ENCODE data around the gene MPP1. TPM values are rescaled to one million over a fixed set of nuclear protein-coding genes. Genes with fewer than 3 reads are reported as not detected.
"Not testable (repeated sequence)": the region's sequence is repeated elsewhere in the genome, so short reads cannot be mapped to it uniquely, and the experiment has no call there.

MPP1 gene
- total RNA-seq, 1 donor from 2014 or later: 13.3 TPM

DNA sequence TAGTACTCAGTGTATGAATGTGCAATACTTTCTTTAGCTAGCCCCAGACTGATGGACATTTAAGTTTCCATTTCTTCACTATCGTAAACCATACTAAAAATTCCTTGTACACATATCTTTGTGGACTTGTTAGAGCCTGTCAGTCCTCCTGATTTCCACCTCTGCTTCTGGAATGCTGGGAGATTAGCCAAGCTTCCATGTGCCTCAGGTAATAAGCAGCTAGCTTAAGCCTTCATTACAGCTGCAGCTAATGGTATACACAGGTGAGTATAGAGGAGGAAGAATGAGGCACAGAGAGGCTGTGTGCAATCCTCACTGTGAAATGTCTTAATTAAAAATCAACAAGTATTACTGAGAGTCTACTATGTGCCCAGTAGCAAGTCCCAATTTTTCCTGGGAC is 19.4 kb upstream of the MPP1 start:
- H3K27me3 Mint-ChIP-seq (ENCODE audit: low read depth): no peaks in the 10 kb centered on the region
- no peak for DNase-seq (ENCODE audit: low spot score)
- TF ChIP-seq, protein P1, sequence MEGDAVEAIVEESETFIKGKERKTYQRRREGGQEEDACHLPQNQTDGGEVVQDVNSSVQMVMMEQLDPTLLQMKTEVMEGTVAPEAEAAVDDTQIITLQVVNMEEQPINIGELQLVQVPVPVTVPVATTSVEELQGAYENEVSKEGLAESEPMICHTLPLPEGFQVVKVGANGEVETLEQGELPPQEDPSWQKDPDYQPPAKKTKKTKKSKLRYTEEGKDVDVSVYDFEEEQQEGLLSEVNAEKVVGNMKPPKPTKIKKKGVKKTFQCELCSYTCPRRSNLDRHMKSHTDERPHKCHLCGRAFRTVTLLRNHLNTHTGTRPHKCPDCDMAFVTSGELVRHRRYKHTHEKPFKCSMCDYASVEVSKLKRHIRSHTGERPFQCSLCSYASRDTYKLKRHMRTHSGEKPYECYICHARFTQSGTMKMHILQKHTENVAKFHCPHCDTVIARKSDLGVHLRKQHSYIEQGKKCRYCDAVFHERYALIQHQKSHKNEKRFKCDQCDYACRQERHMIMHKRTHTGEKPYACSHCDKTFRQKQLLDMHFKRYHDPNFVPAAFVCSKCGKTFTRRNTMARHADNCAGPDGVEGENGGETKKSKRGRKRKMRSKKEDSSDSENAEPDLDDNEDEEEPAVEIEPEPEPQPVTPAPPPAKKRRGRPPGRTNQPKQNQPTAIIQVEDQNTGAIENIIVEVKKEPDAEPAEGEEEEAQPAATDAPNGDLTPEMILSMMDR (IDR thresholded peaks at IDR 0.05): no peak
- H3K4me1 Mint-ChIP-seq (ENCODE audit: low read depth): no peaks in the 10 kb centered on the region
- H3K4me3 Mint-ChIP-seq (ENCODE audit: unreplicated experiment): no peak overlapping the region
- no peak overlapping the region for H3K27ac Mint-ChIP-seq (ENCODE audit: unreplicated experiment)
- peaks cover 2% of the 10 kb centered on the region for H3K36me3 Mint-ChIP-seq (ENCODE audit: low read depth)
- peaks cover 15% of the 10 kb centered on the region for H3K9me3 Mint-ChIP-seq (ENCODE audit: low read depth)

DNA sequence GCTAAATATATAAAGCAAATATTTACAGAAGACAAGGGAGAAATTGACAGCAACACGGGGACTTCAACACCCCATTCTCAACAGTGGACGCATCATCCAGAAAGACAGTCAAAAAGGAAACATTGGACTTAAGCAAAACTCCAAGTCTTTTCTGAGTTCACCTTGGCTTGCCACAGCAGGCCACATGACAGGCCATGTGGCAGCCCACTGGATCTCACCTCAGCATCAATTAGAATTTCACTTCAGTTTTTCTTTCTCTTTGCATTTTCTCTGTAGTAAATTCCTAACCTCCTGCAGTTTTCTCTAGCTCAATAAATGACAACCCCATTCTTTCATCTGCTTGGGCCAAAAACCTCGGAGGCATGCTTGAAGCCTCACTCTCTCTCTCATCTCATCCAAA is 16.7 kb upstream of the MPP1 start:
- TF ChIP-seq, protein P1 (IDR thresholded peaks at IDR 0.05): no peak
- DNase-seq (ENCODE audit: low spot score): no peak
- Mint-ChIP-seq H3K27me3 (ENCODE audit: low read depth) (no peaks in the 10 kb centered on the region), H3K36me3 (ENCODE audit: low read depth) (peaks cover 2% of the 10 kb centered on the region), H3K4me1 (ENCODE audit: low read depth) (no peaks in the 10 kb centered on the region), H3K27ac (ENCODE audit: unreplicated experiment) (no peak overlapping the region), H3K9me3 (ENCODE audit: low read depth) (peaks cover 9% of the 10 kb centered on the region), H3K4me3 (ENCODE audit: unreplicated experiment) (no peak overlapping the region)

DNA sequence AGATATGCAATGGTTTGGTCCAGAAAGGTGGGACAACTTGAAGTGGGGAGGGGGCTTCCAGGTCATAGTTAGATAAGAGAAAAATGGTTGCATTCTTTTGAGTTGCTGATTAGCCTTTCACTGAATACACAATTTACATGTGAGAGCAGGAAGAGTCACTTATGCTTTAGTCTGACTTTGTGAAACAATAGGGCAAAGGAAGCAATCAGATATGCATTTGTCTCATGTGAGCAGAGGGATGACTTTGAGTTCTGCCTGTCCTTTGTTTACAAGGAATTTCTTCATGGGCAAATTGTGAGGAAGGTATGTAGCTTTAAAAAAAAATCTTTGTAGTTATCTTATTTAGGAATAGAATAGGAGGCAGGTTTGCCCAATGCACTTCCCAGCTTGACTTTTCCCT is 16.2 kb upstream of the MPP1 start:
- Mint-ChIP-seq H3K27ac (ENCODE audit: unreplicated experiment) (no peak overlapping the region), H3K27me3 (ENCODE audit: low read depth) (no peaks in the 10 kb centered on the region), H3K9me3 (ENCODE audit: low read depth) (peaks cover 9% of the 10 kb centered on the region), H3K4me3 (ENCODE audit: unreplicated experiment) (no peak overlapping the region), H3K36me3 (ENCODE audit: low read depth) (peaks cover 2% of the 10 kb centered on the region), H3K4me1 (ENCODE audit: low read depth) (no peaks in the 10 kb centered on the region)
- TF ChIP-seq, protein P1 (IDR thresholded peaks at IDR 0.05): no peak
- no peak for DNase-seq (ENCODE audit: low spot score)

DNA sequence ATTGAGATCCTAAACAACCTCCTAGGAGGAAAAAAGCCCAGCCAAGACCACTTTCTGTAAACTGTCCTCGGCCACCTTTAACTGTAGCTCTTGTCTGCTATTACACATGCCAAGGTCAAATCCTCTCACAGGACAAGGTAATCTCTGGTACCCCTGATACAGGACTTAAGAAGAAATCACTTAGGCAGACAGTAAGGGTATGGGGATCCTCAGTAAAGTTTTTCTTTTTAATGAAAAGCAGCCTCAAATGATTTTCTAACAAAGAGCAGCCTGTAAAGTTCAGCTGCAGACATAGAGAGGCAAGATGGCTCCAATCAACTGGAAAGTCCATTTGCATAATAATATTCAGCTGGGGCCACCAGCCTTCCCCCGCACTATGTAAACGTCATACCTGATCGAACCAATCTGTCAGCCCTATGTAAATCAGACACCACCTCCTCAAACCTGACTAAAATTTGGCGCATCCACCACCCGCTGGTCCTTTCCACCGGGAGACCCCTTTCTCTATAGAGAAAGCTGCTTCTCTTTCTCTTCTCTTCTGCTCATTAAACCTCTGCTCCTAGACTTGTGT is 14.6 kb upstream of the MPP1 start:
- TF ChIP-seq, protein P1 (IDR thresholded peaks at IDR 0.05): no peak
- DNase-seq (ENCODE audit: low spot score): no peak
- Mint-ChIP-seq H3K9me3 (ENCODE audit: low read depth) (peaks cover 8% of the 10 kb centered on the region), H3K27ac (ENCODE audit: unreplicated experiment) (no peak overlapping the region), H3K4me1 (ENCODE audit: low read depth) (peaks cover 3% of the 10 kb centered on the region), H3K27me3 (ENCODE audit: low read depth) (no peaks in the 10 kb centered on the region), H3K36me3 (ENCODE audit: low read depth) (no peaks in the 10 kb centered on the region), H3K4me3 (ENCODE audit: unreplicated experiment) (no peak overlapping the region)

DNA sequence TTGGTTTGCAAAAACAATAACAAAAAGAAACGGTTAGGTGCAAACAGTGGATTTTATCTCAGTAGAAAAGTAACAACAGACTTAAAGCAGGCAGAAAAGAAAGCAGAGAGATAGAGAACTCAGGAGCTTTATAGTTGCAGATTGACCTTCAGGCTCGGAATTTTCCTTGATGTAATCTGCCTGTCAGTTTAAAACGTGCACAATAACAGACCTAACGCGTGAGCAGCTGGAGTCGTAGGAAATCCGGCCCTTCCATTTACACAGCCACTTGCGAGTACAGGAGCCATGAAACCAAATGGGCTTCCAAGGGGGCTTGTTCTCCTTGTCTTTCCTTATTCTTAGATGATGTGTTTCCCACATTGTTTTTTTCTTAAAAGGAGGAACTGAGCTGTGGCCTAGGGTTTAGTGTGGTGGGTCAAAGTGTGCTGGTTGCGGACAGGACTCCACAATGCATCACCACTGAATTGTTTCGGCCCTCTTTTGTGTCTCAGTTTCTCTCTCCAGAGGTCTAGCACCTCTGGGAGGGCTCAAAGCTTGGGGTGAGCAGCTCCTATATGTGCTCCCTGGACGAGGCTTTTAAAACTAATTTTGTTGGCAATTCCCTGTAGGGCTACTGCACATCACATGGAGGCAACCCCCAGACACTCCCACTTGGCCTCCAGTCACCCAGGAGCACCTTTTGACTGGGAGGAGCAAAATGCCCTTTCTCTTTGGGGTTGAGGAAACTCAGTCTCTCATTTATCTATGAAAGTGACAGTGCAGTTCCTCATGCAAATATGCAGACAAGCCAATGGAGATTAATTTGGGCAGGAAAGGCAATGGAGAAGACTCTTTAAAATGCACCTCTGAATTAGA is 13.9 kb upstream of the MPP1 start:
- H3K27ac Mint-ChIP-seq (ENCODE audit: unreplicated experiment): no peak overlapping the region
- peaks cover 3% of the 10 kb centered on the region for H3K4me1 Mint-ChIP-seq (ENCODE audit: low read depth)
- peaks cover 2% of the 10 kb centered on the region for H3K27me3 Mint-ChIP-seq (ENCODE audit: low read depth)
- TF ChIP-seq, protein P1 (IDR thresholded peaks at IDR 0.05): no peak
- H3K9me3 Mint-ChIP-seq (ENCODE audit: low read depth): peaks cover 5% of the 10 kb centered on the region
- no peaks in the 10 kb centered on the region for H3K36me3 Mint-ChIP-seq (ENCODE audit: low read depth)
- no peak for DNase-seq (ENCODE audit: low spot score)
- H3K4me3 Mint-ChIP-seq (ENCODE audit: unreplicated experiment): no peak overlapping the region

DNA sequence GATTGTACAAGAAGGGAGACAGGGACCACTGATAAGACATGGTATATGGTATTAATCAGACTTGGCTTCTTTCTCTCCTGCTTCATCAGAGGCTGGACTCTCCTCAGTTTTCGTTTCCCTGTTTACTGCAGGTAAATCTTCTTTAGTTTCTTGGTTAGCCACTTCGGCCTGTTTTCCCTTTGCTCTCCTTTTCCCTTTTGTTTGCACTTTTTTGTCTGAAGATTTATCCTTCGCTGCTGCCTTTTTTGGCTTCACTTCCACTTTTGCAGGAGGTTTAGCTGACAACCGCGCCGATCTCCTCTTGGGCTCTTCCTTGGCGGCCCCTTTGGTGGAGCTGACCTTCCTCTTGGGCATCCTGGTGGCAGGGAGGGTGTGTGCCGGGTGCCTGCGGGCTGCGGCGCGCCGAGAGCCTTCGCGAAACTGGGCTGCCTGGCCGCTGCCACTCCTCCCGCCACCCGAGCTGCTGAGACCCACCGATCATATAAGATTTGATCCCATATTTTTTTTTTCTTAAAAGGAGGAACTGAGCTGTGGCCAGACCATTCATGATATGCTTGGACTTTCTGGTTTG is 11.8 kb upstream of the MPP1 start:
- H3K9me3 Mint-ChIP-seq (ENCODE audit: low read depth); H3K4me1 Mint-ChIP-seq (ENCODE audit: low read depth); H3K27me3 Mint-ChIP-seq (ENCODE audit: low read depth); H3K27ac Mint-ChIP-seq (ENCODE audit: unreplicated experiment); H3K4me3 Mint-ChIP-seq (ENCODE audit: unreplicated experiment); DNase-seq (ENCODE audit: low spot score); H3K36me3 Mint-ChIP-seq (ENCODE audit: low read depth): not testable (repeated sequence)

DNA sequence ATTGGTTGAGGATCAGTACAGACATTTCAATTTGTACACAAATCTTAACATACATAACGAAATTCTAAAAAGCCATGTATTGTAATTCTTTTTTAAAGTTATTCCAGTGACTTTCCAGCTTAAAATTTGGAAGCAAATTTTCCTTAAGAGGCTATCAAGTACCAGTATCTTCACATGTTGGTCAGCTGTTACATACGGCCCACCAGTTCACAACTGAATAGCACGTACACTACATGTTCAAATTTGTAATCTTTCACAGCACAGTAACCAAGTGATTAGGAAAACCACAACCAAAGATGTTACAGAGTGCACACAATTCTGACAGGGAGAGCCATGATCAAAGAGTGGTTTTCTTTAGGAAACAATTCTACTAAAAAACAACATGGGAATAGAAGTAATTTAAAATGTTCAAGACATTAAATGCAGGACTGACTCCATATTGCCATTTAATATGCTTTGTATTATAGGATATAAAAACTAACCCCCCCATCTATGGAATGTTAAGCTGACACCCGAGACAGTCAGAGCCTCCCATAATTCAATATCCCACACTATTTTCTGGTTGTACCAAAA is 11.1 kb upstream of the MPP1 start:
- not testable (repeated sequence) for DNase-seq (ENCODE audit: low spot score); H3K27me3 Mint-ChIP-seq (ENCODE audit: low read depth); H3K4me3 Mint-ChIP-seq (ENCODE audit: unreplicated experiment); H3K4me1 Mint-ChIP-seq (ENCODE audit: low read depth); H3K36me3 Mint-ChIP-seq (ENCODE audit: low read depth); H3K27ac Mint-ChIP-seq (ENCODE audit: unreplicated experiment); H3K9me3 Mint-ChIP-seq (ENCODE audit: low read depth)
